Measurements from ENCODE around the gene ADGRG6.

ADGRG6 gene

GRCh38 chr6:142301651-142302391 is at the start of gene ADGRG6:
Gene ADGRG6, plus strand, starts transcription at chr6:142302007. Its CDS starts 323 bp downstream, at chr6:142302330.
- Histone ChIP-seq H3K9me3 (ENCODE audit: low read length) (no peaks in the 10 kb centered on the region), H2AFZ (ENCODE audit: low read length) (no peak within 1 kb of the TSS), H3K27me3 (ENCODE audit: insufficient read depth, low read length) (no peaks in the 10 kb centered on the region), H3K9ac (ENCODE audit: low read length) (no peak within 1 kb of the TSS), H3F3A (ENCODE audit: insufficient read depth, low read length) (no peaks in the 10 kb centered on the region), H3K79me2 (ENCODE audit: insufficient read depth, low read length) (no peaks in the 10 kb centered on the region), H3K4me2 (ENCODE audit: low read length) (0 out of 2 replicates have a peak within 1 kb of the TSS, but pooled peaks have one; percentile 10), H3K9me2 (ENCODE audit: low read depth, low read length) (no peaks in the 10 kb centered on the region), H3K4me3 (ENCODE audit: low read depth, low read length, poor library complexity, severe bottlenecking) (peak within 1 kb of the TSS; percentile 23), H3K36me3 (ENCODE audit: insufficient read depth, low read length) (no peaks in the 10 kb centered on the region), H4K20me1 (ENCODE audit: insufficient read depth, low read length) (no peaks in the 10 kb centered on the region), H3K27ac (ENCODE audit: low read depth, low read length, poor library complexity, severe bottlenecking) (no peak within 1 kb of the TSS), H3K4me1 (ENCODE audit: insufficient read depth, low read length, severe bottlenecking) (no peaks in the 10 kb centered on the region)
- no peak for TF ChIP-seq EZH2 (IDR thresholded peaks at IDR 0.05; ENCODE audit: borderline replicate concordance, low read length)
- TF ChIP-seq, protein P1, sequence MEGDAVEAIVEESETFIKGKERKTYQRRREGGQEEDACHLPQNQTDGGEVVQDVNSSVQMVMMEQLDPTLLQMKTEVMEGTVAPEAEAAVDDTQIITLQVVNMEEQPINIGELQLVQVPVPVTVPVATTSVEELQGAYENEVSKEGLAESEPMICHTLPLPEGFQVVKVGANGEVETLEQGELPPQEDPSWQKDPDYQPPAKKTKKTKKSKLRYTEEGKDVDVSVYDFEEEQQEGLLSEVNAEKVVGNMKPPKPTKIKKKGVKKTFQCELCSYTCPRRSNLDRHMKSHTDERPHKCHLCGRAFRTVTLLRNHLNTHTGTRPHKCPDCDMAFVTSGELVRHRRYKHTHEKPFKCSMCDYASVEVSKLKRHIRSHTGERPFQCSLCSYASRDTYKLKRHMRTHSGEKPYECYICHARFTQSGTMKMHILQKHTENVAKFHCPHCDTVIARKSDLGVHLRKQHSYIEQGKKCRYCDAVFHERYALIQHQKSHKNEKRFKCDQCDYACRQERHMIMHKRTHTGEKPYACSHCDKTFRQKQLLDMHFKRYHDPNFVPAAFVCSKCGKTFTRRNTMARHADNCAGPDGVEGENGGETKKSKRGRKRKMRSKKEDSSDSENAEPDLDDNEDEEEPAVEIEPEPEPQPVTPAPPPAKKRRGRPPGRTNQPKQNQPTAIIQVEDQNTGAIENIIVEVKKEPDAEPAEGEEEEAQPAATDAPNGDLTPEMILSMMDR (IDR thresholded peaks at IDR 0.05; ENCODE audit: low read length): no peak

DNA sequence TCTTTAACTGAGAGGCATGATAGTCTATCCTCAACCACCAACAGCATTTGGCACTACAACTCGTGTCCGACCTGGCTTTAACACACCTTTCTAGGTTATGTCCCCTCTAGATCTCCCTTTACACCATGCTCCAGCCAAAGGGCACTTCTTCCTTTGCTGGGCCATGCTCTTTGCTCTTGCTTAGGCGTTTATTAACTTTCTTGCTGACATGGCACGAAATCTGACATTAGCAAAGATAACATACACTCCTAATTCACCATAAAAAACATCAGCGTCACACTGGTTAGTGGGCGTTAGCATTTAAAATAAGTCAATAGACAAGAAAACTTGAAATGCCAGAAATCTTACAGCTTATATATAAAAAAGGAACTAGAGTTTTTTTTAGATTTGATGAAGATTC is 47.3 kb upstream of the ADGRG6 start:
- no peak overlapping the region for H2AFZ ChIP-seq (ENCODE audit: low read length)
- no peak overlapping the region for H3K27ac ChIP-seq (ENCODE audit: low read depth, low read length, poor library complexity, severe bottlenecking)
- H3K9me2 ChIP-seq (ENCODE audit: low read depth, low read length): no peaks in the 10 kb centered on the region
- H3K4me3 ChIP-seq (ENCODE audit: low read depth, low read length, poor library complexity, severe bottlenecking): no peak overlapping the region
- H3K4me2 ChIP-seq (ENCODE audit: low read length): no peak overlapping the region
- no peaks in the 10 kb centered on the region for H3F3A ChIP-seq (ENCODE audit: insufficient read depth, low read length)
- H3K9me3 ChIP-seq (ENCODE audit: low read length): no peaks in the 10 kb centered on the region
- TF ChIP-seq, protein P1 (IDR thresholded peaks at IDR 0.05; ENCODE audit: low read length): no peak
- TF ChIP-seq EZH2 (IDR thresholded peaks at IDR 0.05; ENCODE audit: borderline replicate concordance, low read length): no peak
- H3K9ac ChIP-seq (ENCODE audit: low read length): no peak overlapping the region
- H3K36me3 ChIP-seq (ENCODE audit: insufficient read depth, low read length): no peaks in the 10 kb centered on the region
- H3K27me3 ChIP-seq (ENCODE audit: insufficient read depth, low read length): no peaks in the 10 kb centered on the region
- H4K20me1 ChIP-seq (ENCODE audit: insufficient read depth, low read length): no peaks in the 10 kb centered on the region
- H3K4me1 ChIP-seq (ENCODE audit: insufficient read depth, low read length, severe bottlenecking): no peaks in the 10 kb centered on the region
- no peaks in the 10 kb centered on the region for H3K79me2 ChIP-seq (ENCODE audit: insufficient read depth, low read length)

GRCh38 chr6:142255785-142256184 is 46.0 kb upstream of the ADGRG6 start:
- no peak overlapping the region for H2AFZ ChIP-seq (ENCODE audit: low read length)
- H3K9ac ChIP-seq (ENCODE audit: low read length): no peak overlapping the region
- H4K20me1 ChIP-seq (ENCODE audit: insufficient read depth, low read length): no peaks in the 10 kb centered on the region
- no peaks in the 10 kb centered on the region for H3K79me2 ChIP-seq (ENCODE audit: insufficient read depth, low read length)
- H3F3A ChIP-seq (ENCODE audit: insufficient read depth, low read length): no peaks in the 10 kb centered on the region
- TF ChIP-seq, protein P1 (IDR thresholded peaks at IDR 0.05; ENCODE audit: low read length): no peak
- no peak for TF ChIP-seq EZH2 (IDR thresholded peaks at IDR 0.05; ENCODE audit: borderline replicate concordance, low read length)
- no peak overlapping the region for H3K4me3 ChIP-seq (ENCODE audit: low read depth, low read length, poor library complexity, severe bottlenecking)
- no peaks in the 10 kb centered on the region for H3K9me3 ChIP-seq (ENCODE audit: low read length)
- H3K4me1 ChIP-seq (ENCODE audit: insufficient read depth, low read length, severe bottlenecking): no peaks in the 10 kb centered on the region
- H3K27ac ChIP-seq (ENCODE audit: low read depth, low read length, poor library complexity, severe bottlenecking): no peak overlapping the region
- H3K36me3 ChIP-seq (ENCODE audit: insufficient read depth, low read length): no peaks in the 10 kb centered on the region
- H3K27me3 ChIP-seq (ENCODE audit: insufficient read depth, low read length): no peaks in the 10 kb centered on the region
- H3K9me2 ChIP-seq (ENCODE audit: low read depth, low read length): no peaks in the 10 kb centered on the region
- no peak overlapping the region for H3K4me2 ChIP-seq (ENCODE audit: low read length)

Measured in OCI-LY1 (cell line).